GM10266 (cell line): ENCODE measurements around the gene PHYHIPL.

Experiments
- DNase-seq: peaks from one replicate; pipeline ENCODE4 v3.0.0; 2012; ENCODE audit errors: extremely low spot score
- TF ChIP-seq, protein P1 (sequence below): IDR thresholded peaks from 2 replicates; pipeline ENCODE4 v1.5.1; 2012; ENCODE audit warnings: mild to moderate bottlenecking, low read depth; ENCODE audit not compliant: control insufficient read depth, insufficient read depth; ENCODE audit errors: missing control alignments

Gene PHYHIPL

GRCh38 chr10:59270492-59270891 is 94.0 kb downstream of the PHYHIPL start:
- no peak for DNase-seq
- TF ChIP-seq, protein P1, sequence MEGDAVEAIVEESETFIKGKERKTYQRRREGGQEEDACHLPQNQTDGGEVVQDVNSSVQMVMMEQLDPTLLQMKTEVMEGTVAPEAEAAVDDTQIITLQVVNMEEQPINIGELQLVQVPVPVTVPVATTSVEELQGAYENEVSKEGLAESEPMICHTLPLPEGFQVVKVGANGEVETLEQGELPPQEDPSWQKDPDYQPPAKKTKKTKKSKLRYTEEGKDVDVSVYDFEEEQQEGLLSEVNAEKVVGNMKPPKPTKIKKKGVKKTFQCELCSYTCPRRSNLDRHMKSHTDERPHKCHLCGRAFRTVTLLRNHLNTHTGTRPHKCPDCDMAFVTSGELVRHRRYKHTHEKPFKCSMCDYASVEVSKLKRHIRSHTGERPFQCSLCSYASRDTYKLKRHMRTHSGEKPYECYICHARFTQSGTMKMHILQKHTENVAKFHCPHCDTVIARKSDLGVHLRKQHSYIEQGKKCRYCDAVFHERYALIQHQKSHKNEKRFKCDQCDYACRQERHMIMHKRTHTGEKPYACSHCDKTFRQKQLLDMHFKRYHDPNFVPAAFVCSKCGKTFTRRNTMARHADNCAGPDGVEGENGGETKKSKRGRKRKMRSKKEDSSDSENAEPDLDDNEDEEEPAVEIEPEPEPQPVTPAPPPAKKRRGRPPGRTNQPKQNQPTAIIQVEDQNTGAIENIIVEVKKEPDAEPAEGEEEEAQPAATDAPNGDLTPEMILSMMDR: no peak

DNA sequence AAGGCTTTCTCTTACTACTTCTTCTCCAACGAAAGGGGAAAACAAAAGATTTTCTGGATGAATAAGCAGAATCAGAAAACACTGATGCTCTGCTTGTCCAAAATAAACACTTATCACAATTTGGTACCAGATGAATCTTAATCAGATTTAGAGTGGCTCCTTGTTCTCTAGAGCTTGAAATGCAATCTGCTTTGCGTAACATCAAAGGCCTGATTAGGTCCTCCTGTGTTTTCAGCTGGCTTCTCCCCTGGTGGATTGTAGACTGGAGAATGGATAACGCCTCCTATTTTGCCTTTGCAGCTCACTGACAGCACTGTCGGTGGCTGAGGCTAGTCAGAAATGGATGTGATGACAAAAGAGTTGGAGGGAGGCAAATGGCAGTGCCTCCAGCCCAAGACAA is 94.7 kb downstream of the PHYHIPL start:
- TF ChIP-seq, protein P1: no peak
- DNase-seq: no peak

GRCh38 chr10:59272061-59272460 is 95.6 kb downstream of the PHYHIPL start:
- no peak for DNase-seq
- TF ChIP-seq, protein P1: no peak

- no peak for DNase-seq
- TF ChIP-seq, protein P1: no peak
Observed at GRCh38 chr10:59273445-59273844, 97.0 kb downstream of the PHYHIPL start.

DNA sequence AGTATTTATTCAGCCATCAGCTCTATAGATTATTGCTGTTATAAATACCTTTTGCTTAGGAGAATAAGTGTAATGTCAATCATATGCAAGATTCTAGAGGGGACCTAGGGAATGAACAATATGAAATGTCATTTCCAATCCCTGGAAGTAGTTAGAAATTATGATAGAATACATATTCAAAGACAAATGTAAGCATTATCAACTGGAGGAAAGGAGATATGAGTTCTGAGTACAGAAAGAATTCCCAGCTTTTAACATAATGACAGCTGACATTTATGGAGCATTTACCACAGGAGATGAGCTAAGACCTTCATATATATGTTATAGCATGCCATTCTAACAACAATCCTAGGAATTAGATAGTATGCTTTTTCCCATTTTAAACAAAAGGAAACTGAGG is 99.7 kb downstream of the PHYHIPL start:
- no peak for DNase-seq
- TF ChIP-seq, protein P1: no peak

DNA sequence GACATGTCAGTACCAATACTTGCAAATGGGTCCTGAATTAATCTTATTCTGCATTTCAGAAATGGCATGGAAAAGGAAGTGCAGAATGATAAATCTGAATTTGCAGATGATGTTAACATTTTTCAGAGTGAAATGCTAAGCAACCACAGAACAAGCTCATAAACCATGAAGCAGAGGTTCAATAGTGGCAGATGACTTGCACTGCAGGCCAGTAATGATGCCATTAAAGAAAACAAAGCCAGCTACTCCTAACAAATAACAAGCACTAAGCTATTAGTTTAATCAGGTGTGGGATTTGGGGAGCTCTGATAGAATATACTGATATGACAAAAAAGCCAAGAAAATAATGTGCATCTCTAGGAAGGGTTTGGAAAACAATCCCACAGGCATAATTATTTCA is 100.5 kb downstream of the PHYHIPL start:
- no peak for DNase-seq
- TF ChIP-seq, protein P1: no peak

GRCh38 chr10:59279476-59279875 is 103.0 kb downstream of the PHYHIPL start:
- TF ChIP-seq, protein P1: no peak
- DNase-seq: no peak
